ENCODE measurements around the gene TGFA. TPM values are rescaled to one million over a fixed set of nuclear protein-coding genes. Genes with fewer than 3 reads are reported as not detected.

The TGFA gene
- total and polyA plus RNA-seq, 4 donors = 1.1 to 2.9 (median 1.7) TPM

DNA sequence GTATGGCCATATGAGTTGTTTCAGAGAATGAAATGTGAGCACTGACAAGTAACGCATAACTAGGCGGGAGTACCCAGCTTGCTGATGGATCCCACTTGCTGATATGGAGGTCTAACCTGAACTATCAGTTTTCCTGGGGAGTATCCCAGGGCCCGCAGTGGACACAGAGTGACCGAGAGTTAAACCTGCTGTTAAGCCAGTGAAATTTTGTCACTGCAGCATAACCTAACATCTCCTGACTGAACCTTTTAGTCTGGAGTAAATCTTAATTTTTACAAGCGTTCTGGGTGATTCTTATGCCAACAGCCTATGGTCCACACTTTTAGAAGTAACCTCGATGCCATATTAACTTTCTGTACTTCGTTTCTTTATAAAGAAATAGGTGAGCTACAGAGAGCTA is 54.4 kb downstream of the TGFA start:
- Histone ChIP-seq H3K36me3 (ENCODE audit: control insufficient read depth in 4 of 4, insufficient read depth in 3 of 4, low read depth in 1 of 4, low read length in 3 of 4) (no peaks in the 10 kb centered on the region), H3K9ac (ENCODE audit: low read depth in 1 of 2, low read length in 2 of 2) (no peak overlapping the region), H3K4me3 (ENCODE audit: low read depth in 1 of 3, low read length in 3 of 3) (no peak overlapping the region), H3K4me1 (ENCODE audit: control insufficient read depth in 4 of 4, insufficient read depth in 4 of 4, low read length in 3 of 4) (no peaks in the 10 kb centered on the region), H3K27ac (ENCODE audit: low read depth in 1 of 2, low read length in 2 of 2) (no peak overlapping the region), H3K27me3 (ENCODE audit: control insufficient read depth in 4 of 4, insufficient read depth in 4 of 4, low read length in 3 of 4) (no peaks in the 10 kb centered on the region), H3K9me3 (ENCODE audit: control insufficient read depth in 4 of 4, low read length in 3 of 4) (no peaks in the 10 kb centered on the region)
- WGBS = 90% methylated on average over 7 of the region's 7 CpGs
- TF ChIP-seq SP1 (IDR thresholded peaks at IDR 0.05) = no peak
- no peak for TF ChIP-seq HNF4G (IDR thresholded peaks at IDR 0.05)
- no peak for TF ChIP-seq TAF1 (conservative IDR thresholded peaks at IDR 0.05)
- no peak for TF ChIP-seq GABPA (IDR thresholded peaks at IDR 0.05 in 1 of 2, conservative IDR thresholded peaks at IDR 0.05 in 1 of 2)
- no peak for TF ChIP-seq FOXA1 (IDR thresholded peaks at IDR 0.05)
- no peak for TF ChIP-seq JUND (IDR thresholded peaks at IDR 0.05)
- no peak for TF ChIP-seq YY1 (IDR thresholded peaks at IDR 0.05)
- no peak for TF ChIP-seq FOXA2 (IDR thresholded peaks at IDR 0.05)
- no peak for DNase-seq (ENCODE audit: low spot score)

DNA sequence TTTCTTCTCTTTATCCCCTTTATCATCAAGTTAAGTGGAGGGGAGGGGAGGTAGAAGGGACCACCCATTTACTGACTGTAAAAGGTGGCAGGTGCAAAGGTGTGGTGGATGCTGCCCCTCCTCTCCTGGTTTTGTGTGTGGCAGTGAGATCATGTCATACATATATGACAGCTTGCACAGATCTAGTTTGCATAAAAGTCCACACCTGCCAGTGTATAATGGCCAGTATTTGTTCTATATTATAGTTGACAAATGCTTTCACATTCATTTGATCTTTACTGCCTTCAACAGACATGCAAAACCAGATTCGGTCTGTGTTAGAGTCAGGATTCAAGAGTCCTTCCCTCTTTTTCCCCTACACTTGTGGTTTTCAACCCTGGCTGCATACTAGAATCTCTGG is 55.1 kb downstream of the TGFA start:
- no peak for DNase-seq (ENCODE audit: low spot score)
- Histone ChIP-seq H3K27me3 (ENCODE audit: control insufficient read depth in 4 of 4, insufficient read depth in 4 of 4, low read length in 3 of 4) (no peaks in the 10 kb centered on the region), H3K27ac (ENCODE audit: low read depth in 1 of 2, low read length in 2 of 2) (no peak overlapping the region), H3K4me1 (ENCODE audit: control insufficient read depth in 4 of 4, insufficient read depth in 4 of 4, low read length in 3 of 4) (no peaks in the 10 kb centered on the region), H3K36me3 (ENCODE audit: control insufficient read depth in 4 of 4, insufficient read depth in 3 of 4, low read depth in 1 of 4, low read length in 3 of 4) (no peaks in the 10 kb centered on the region), H3K9ac (ENCODE audit: low read depth in 1 of 2, low read length in 2 of 2) (no peak overlapping the region), H3K9me3 (ENCODE audit: control insufficient read depth in 4 of 4, low read length in 3 of 4) (no peaks in the 10 kb centered on the region), H3K4me3 (ENCODE audit: low read depth in 1 of 3, low read length in 3 of 3) (no peak overlapping the region)
- TF ChIP-seq EGR1 (IDR thresholded peaks at IDR 0.05; ENCODE audit: low read depth in 2 of 2) (no peak), YY1 (IDR thresholded peaks at IDR 0.05) (no peak), HNF4A (conservative IDR thresholded peaks at IDR 0.05) (no peak)
- TF ChIP-seq, protein P1, sequence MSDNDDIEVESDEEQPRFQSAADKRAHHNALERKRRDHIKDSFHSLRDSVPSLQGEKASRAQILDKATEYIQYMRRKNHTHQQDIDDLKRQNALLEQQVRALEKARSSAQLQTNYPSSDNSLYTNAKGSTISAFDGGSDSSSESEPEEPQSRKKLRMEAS (IDR thresholded peaks at IDR 0.05) = no peak
- 85% methylated on average over 1 of the region's 1 CpG for WGBS

DNA sequence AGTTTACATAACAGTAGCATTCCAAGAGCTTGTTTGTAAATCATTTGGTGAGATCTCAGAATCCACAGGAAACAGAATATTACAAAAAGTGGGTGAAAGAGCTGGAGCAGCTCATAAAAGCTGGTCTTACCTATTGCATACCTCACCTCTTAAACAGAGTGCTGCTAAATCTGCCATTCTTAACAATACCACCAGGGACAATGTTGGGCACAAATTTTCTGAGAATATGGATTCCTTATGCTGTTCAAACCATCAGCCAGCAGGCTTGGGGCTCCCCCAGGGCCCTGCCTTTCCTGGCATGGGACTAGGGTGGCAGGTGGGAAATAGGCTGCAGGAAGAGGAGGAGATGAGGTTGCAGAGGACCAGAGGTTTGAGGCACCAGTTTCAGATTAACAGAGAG is 55.6 kb downstream of the TGFA start:
- TF ChIP-seq HNF4A (conservative IDR thresholded peaks at IDR 0.05) (no peak), RXRA (IDR thresholded peaks at IDR 0.05) (no peak), YY1 (IDR thresholded peaks at IDR 0.05) (no peak), HNF4G (IDR thresholded peaks at IDR 0.05) (no peak), TAF1 (conservative IDR thresholded peaks at IDR 0.05) (no peak), EGR1 (IDR thresholded peaks at IDR 0.05; ENCODE audit: low read depth in 2 of 2) (no peak)
- TF ChIP-seq, protein P2, sequence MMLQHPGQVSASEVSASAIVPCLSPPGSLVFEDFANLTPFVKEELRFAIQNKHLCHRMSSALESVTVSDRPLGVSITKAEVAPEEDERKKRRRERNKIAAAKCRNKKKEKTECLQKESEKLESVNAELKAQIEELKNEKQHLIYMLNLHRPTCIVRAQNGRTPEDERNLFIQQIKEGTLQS (IDR thresholded peaks at IDR 0.05) = no peak
- Histone ChIP-seq H3K9me3 (ENCODE audit: control insufficient read depth in 4 of 4, low read length in 3 of 4) (no peaks in the 10 kb centered on the region), H3K9ac (ENCODE audit: low read depth in 1 of 2, low read length in 2 of 2) (no peak overlapping the region), H3K36me3 (ENCODE audit: control insufficient read depth in 4 of 4, insufficient read depth in 3 of 4, low read depth in 1 of 4, low read length in 3 of 4) (no peaks in the 10 kb centered on the region), H3K4me3 (ENCODE audit: low read depth in 1 of 3, low read length in 3 of 3) (no peak overlapping the region), H3K27me3 (ENCODE audit: control insufficient read depth in 4 of 4, insufficient read depth in 4 of 4, low read length in 3 of 4) (no peaks in the 10 kb centered on the region), H3K27ac (ENCODE audit: low read depth in 1 of 2, low read length in 2 of 2) (no peak overlapping the region), H3K4me1 (ENCODE audit: control insufficient read depth in 4 of 4, insufficient read depth in 4 of 4, low read length in 3 of 4) (no peaks in the 10 kb centered on the region)
- no peak for DNase-seq (ENCODE audit: low spot score)

DNA sequence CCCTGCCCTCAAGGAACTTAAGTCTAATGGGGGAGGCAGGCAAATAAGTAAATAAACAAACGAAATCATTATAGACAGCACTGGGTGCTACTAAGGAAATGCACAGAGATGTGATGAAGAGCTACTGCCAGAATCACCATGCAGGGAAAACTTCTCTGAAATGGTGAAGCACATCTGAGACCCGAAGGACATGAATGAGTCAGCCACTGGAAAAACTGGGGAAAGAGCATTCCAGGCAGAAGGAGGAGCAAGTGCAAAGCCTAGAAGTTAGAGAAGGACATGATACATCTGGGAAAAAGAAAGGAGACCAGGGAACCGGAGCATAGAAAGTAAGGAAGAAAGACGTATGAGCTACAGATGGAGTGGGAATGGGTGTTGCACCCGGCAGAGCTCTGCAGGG is 56.8 kb downstream of the TGFA start:
- Histone ChIP-seq H3K4me3 (ENCODE audit: low read depth in 1 of 3, low read length in 3 of 3) (no peak overlapping the region), H3K4me1 (ENCODE audit: control insufficient read depth in 4 of 4, insufficient read depth in 4 of 4, low read length in 3 of 4) (no peaks in the 10 kb centered on the region), H3K27ac (ENCODE audit: low read depth in 1 of 2, low read length in 2 of 2) (no peak overlapping the region), H3K9ac (ENCODE audit: low read depth in 1 of 2, low read length in 2 of 2) (no peak overlapping the region), H3K27me3 (ENCODE audit: control insufficient read depth in 4 of 4, insufficient read depth in 4 of 4, low read length in 3 of 4) (no peaks in the 10 kb centered on the region), H3K36me3 (ENCODE audit: control insufficient read depth in 4 of 4, insufficient read depth in 3 of 4, low read depth in 1 of 4, low read length in 3 of 4) (no peaks in the 10 kb centered on the region), H3K9me3 (ENCODE audit: control insufficient read depth in 4 of 4, low read length in 3 of 4) (no peaks in the 10 kb centered on the region)
- TF ChIP-seq, protein P2 (IDR thresholded peaks at IDR 0.05) = no peak
- TF ChIP-seq, protein P3, sequence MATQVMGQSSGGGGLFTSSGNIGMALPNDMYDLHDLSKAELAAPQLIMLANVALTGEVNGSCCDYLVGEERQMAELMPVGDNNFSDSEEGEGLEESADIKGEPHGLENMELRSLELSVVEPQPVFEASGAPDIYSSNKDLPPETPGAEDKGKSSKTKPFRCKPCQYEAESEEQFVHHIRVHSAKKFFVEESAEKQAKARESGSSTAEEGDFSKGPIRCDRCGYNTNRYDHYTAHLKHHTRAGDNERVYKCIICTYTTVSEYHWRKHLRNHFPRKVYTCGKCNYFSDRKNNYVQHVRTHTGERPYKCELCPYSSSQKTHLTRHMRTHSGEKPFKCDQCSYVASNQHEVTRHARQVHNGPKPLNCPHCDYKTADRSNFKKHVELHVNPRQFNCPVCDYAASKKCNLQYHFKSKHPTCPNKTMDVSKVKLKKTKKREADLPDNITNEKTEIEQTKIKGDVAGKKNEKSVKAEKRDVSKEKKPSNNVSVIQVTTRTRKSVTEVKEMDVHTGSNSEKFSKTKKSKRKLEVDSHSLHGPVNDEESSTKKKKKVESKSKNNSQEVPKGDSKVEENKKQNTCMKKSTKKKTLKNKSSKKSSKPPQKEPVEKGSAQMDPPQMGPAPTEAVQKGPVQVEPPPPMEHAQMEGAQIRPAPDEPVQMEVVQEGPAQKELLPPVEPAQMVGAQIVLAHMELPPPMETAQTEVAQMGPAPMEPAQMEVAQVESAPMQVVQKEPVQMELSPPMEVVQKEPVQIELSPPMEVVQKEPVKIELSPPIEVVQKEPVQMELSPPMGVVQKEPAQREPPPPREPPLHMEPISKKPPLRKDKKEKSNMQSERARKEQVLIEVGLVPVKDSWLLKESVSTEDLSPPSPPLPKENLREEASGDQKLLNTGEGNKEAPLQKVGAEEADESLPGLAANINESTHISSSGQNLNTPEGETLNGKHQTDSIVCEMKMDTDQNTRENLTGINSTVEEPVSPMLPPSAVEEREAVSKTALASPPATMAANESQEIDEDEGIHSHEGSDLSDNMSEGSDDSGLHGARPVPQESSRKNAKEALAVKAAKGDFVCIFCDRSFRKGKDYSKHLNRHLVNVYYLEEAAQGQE (IDR thresholded peaks at IDR 0.05) = no peak
- no peak for TF ChIP-seq RAD21 (IDR thresholded peaks at IDR 0.05)
- TF ChIP-seq FOXA2 (IDR thresholded peaks at IDR 0.05) = no peak
- TF ChIP-seq HNF4G (IDR thresholded peaks at IDR 0.05) = no peak
- TF ChIP-seq, protein P4, sequence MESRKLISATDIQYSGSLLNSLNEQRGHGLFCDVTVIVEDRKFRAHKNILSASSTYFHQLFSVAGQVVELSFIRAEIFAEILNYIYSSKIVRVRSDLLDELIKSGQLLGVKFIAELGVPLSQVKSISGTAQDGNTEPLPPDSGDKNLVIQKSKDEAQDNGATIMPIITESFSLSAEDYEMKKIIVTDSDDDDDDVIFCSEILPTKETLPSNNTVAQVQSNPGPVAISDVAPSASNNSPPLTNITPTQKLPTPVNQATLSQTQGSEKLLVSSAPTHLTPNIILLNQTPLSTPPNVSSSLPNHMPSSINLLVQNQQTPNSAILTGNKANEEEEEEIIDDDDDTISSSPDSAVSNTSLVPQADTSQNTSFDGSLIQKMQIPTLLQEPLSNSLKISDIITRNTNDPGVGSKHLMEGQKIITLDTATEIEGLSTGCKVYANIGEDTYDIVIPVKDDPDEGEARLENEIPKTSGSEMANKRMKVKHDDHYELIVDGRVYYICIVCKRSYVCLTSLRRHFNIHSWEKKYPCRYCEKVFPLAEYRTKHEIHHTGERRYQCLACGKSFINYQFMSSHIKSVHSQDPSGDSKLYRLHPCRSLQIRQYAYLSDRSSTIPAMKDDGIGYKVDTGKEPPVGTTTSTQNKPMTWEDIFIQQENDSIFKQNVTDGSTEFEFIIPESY (IDR thresholded peaks at IDR 0.05) = no peak
- no peak for DNase-seq (ENCODE audit: low spot score)
- WGBS = 78% methylated on average over 5 of the region's 5 CpGs

Data from liver (tissue), 9 donors.